K562 (cell line): ENCODE measurements around the gene FITM1. TPM values are rescaled to one million over a fixed set of nuclear protein-coding genes. Genes with fewer than 3 reads are reported as not detected.

ENCODE experiments used
- ADNP ChIP-seq: fragments of 200-800 bp; sonication (Bioruptor generic); IDR thresholded peaks from 2 replicates; pipeline ENCODE4 v1.6.1; 2016; ENCODE audit warnings: missing genetic modification characterization, missing compliant biosample characterization
- ARHGAP35 ChIP-seq: fragments of 450-650 bp; IDR thresholded peaks from 2 replicates; pipeline ENCODE4 v1.6.1; 2018; ENCODE audit not compliant: partially characterized antibody
- ASH1L ChIP-seq: fragments of 450-650 bp; IDR thresholded peaks from 2 replicates; pipeline ENCODE4 v1.6.1; 2018; ENCODE audit warnings: borderline replicate concordance, mild to moderate bottlenecking, low read depth; ENCODE audit not compliant: partially characterized antibody
- CXXC5 ChIP-seq: fragments of 250-450 bp; sonication (Bioruptor Pico); IDR thresholded peaks from 2 replicates; pipeline ENCODE4 v1.8.0; 2022; ENCODE audit warnings: inconsistent platforms, mild to moderate bottlenecking, moderate library complexity
- DMBX1 ChIP-seq: fragments of 250-450 bp; sonication (Bioruptor Pico); IDR thresholded peaks from 2 replicates; pipeline ENCODE4 v1.8.0; 2022; ENCODE audit warnings: inconsistent platforms, mild to moderate bottlenecking, moderate library complexity, borderline replicate concordance
- DNMT1 ChIP-seq: fragments of 450-650 bp; IDR thresholded peaks from 2 replicates; pipeline ENCODE4 v1.6.1; 2016; ENCODE audit warnings: antibody characterized with exemption, mild to moderate bottlenecking
- HDAC2 ChIP-seq: fragments of 450-650 bp; IDR thresholded peaks from 2 replicates; pipeline ENCODE4 v1.6.1; 2016; ENCODE audit warnings: mild to moderate bottlenecking
- HDAC3 ChIP-seq: fragments of 450-650 bp; IDR thresholded peaks from 2 replicates; pipeline ENCODE4 v1.6.1; 2018; ENCODE audit warnings: borderline replicate concordance, mild to moderate bottlenecking, moderate library complexity; ENCODE audit not compliant: partially characterized antibody
- KAT2B ChIP-seq: IDR thresholded peaks from one replicate; pipeline ENCODE4 v1.6.1; 2012; ENCODE audit warnings: low read depth, mild to moderate bottlenecking, control low read depth, inconsistent platforms, low read length, moderate library complexity
- KAT7 ChIP-seq: sonication (generic); formaldehyde crosslinking; IDR thresholded peaks from 2 replicates; pipeline ENCODE4 v1.8.0; 2022; ENCODE audit warnings: missing genetic modification reagents, mild to moderate bottlenecking, borderline replicate concordance
- LARP7 ChIP-seq: fragments of 450-650 bp; IDR thresholded peaks from 2 replicates; pipeline ENCODE4 v1.6.1; 2016
- PHB ChIP-seq: fragments of 250-450 bp; sonication (Bioruptor Pico); IDR thresholded peaks from 2 replicates; pipeline ENCODE4 v1.5.0; 2021
- RB1 ChIP-seq: fragments of 450-650 bp; IDR thresholded peaks from 2 replicates; pipeline ENCODE4 v1.6.1; 2017; ENCODE audit warnings: low read depth, mild to moderate bottlenecking
- SREBF1 ChIP-seq: fragments of 150-350 bp; IDR thresholded peaks from 2 replicates; pipeline ENCODE4 v1.6.1; 2014; ENCODE audit warnings: antibody characterized with exemption, low read depth, low read length, borderline replicate concordance
- ZFX ChIP-seq: sonication (generic); formaldehyde crosslinking; IDR thresholded peaks from 2 replicates; pipeline ENCODE4 v1.8.0; 2022; ENCODE audit warnings: mild to moderate bottlenecking, missing genetic modification reagents, moderate library complexity
- ZNF23 ChIP-seq: fragments of 250-450 bp; sonication (Bioruptor Pico); IDR thresholded peaks from 2 replicates; pipeline ENCODE4 v1.4.0; 2020; ENCODE audit warnings: mild to moderate bottlenecking
- ZNF239 ChIP-seq: fragments of 250-450 bp; sonication (Bioruptor Pico); IDR thresholded peaks from 2 replicates; pipeline ENCODE4 v1.4.0; 2020; ENCODE audit warnings: mild to moderate bottlenecking
- ZNF316 ChIP-seq: fragments of 450-650 bp; IDR thresholded peaks from 2 replicates; pipeline ENCODE4 v1.6.1; 2016
- ZNF431 ChIP-seq: sonication (generic); formaldehyde crosslinking; IDR thresholded peaks from 2 replicates; pipeline ENCODE4 v1.8.0; 2022; ENCODE audit warnings: mild to moderate bottlenecking, missing genetic modification reagents
- ZNF644 ChIP-seq: fragments of 200-800 bp; sonication (Bioruptor generic); IDR thresholded peaks from 2 replicates; pipeline ENCODE4 v1.6.1; 2016; ENCODE audit warnings: low read depth, missing genetic modification characterization, missing compliant biosample characterization
- ZNF764 ChIP-seq: fragments of 250-450 bp; sonication (Bioruptor Pico); IDR thresholded peaks from 2 replicates; pipeline ENCODE4 v1.4.0; 2020; ENCODE audit warnings: low read depth, mild to moderate bottlenecking, moderate library complexity
- polyA plus RNA-seq, 8 experiments: library from polyadenylated mRNA; depleted of rRNA in 4 of 8; stranded (reverse) in 5 of 8; unstranded in 3 of 8; fragments of >200 nt; fragmentation: Nextera tagmentation in 2 of 8; fragmentation: Illumina TruSeq in 1 of 8; extraction: Ambion mirVana in 2 of 8; extraction: Trizol in 1 of 8; gene quantifications; 2 replicates each; pipeline versions ENCODE4 v1.2.1 to v1.2.3, GENCODE V29; 2011 to 2014; ENCODE audit warnings: inconsistent platforms in 1 of 8, missing spikeins in 1 of 8
- total RNA-seq, 7 experiments: library from RNA; depleted of rRNA in 6 of 7; stranded (reverse); fragments of >200 nt in 6 of 7; fragmentation: Illumina TruSeq in 2 of 7; extraction: Trizol in 2 of 7; gene quantifications; 2 replicates each; pipeline versions ENCODE4 v1.2.1 to v1.2.3, GENCODE V29; 2011 to 2021; ENCODE audit warnings: low replicate concordance in 1 of 7
- TF ChIP-seq, protein P1 (sequence below): sonication (generic); formaldehyde crosslinking; IDR thresholded peaks from 2 replicates; pipeline ENCODE4 v1.5.0; 2020; ENCODE audit warnings: missing genetic modification reagents
- TF ChIP-seq, protein P2 (sequence below): IDR thresholded peaks from 2 replicates; pipeline ENCODE4 v1.6.1; 2011; ENCODE audit warnings: borderline replicate concordance, low read depth, mild to moderate bottlenecking, moderate library complexity, low read length; ENCODE audit not compliant: insufficient read depth, poor library complexity, severe bottlenecking
- TF ChIP-seq, protein P3 (sequence below): fragments of 250-450 bp; sonication (Bioruptor Pico); IDR thresholded peaks from 2 replicates; pipeline ENCODE4 v1.8.0; 2022; ENCODE audit warnings: inconsistent platforms
- TF ChIP-seq, protein P4 (sequence below): sonication (generic); formaldehyde crosslinking; IDR thresholded peaks from 2 replicates; pipeline ENCODE4 v1.8.0; 2022; ENCODE audit warnings: missing genetic modification reagents, mild to moderate bottlenecking, borderline replicate concordance

Gene FITM1
- total and polyA plus RNA-seq, 9 of the 15 experiments (the other 6 are each of a cell fraction or from before 2014, with no cell fraction given) = 0.09 to 0.20 TPM; not detected in 7

DNA sequence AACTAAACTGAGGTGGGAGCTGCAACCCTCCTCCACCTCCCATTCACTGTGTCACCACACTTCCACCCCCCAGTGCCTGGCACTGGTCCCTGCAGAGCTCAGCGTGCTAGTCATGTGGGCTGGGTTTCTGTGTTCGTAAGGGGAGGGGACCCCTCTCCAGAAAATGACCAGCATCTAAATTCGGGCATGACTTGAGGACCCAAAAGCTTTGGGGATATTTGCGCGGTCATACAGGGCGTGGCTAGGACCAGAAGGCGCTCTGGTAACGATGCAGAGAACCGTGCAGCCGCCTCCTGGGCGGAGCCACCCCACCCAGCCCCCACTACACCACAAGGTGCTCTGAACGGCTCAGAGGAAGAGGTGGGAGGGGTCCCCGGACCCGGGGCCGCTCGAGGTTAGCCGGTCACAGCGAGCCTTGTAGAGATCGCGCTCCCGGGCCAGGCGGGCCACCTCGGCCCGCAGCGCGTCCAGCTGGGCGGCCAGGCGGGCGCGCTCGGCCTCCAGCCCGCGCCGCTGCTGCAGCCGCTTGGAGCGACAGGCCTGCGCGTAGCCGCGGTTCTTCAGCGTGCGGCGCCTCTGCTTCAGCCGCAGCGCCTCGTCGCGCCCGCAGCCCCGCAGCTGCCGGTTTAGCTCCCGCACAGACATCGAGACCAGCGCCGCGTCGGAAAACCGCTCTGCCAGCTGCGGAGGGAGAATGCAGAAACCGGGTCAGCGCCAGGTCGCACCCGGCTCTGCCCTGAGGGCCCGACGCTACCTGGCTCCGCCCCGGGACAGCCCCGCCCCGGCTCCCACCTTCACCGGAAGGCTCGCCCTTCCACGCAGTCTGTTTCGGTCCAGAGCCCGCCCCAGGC, 49.3 kb upstream of the FITM1 start (continued):
- TF ChIP-seq SREBF1 = no peak
- no peak for TF ChIP-seq ASH1L
- no peak for TF ChIP-seq PHB (CRISPR knock-in tag)
- no peak for TF ChIP-seq ARHGAP35
- TF ChIP-seq LARP7 = no peak
- TF ChIP-seq ZNF764 (CRISPR knock-in tag) = no peak
- no peak for TF ChIP-seq HDAC2
- no peak for TF ChIP-seq HDAC3
- TF ChIP-seq, protein P1, sequence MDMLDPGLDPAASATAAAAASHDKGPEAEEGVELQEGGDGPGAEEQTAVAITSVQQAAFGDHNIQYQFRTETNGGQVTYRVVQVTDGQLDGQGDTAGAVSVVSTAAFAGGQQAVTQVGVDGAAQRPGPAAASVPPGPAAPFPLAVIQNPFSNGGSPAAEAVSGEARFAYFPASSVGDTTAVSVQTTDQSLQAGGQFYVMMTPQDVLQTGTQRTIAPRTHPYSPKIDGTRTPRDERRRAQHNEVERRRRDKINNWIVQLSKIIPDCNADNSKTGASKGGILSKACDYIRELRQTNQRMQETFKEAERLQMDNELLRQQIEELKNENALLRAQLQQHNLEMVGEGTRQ (CRISPR knock-in tag) = no peak
- peak; percentile 82 for TF ChIP-seq ZFX (CRISPR knock-in tag)
- TF ChIP-seq, protein P2, sequence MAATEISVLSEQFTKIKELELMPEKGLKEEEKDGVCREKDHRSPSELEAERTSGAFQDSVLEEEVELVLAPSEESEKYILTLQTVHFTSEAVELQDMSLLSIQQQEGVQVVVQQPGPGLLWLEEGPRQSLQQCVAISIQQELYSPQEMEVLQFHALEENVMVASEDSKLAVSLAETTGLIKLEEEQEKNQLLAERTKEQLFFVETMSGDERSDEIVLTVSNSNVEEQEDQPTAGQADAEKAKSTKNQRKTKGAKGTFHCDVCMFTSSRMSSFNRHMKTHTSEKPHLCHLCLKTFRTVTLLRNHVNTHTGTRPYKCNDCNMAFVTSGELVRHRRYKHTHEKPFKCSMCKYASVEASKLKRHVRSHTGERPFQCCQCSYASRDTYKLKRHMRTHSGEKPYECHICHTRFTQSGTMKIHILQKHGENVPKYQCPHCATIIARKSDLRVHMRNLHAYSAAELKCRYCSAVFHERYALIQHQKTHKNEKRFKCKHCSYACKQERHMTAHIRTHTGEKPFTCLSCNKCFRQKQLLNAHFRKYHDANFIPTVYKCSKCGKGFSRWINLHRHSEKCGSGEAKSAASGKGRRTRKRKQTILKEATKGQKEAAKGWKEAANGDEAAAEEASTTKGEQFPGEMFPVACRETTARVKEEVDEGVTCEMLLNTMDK = no peak
- no peak for TF ChIP-seq ZNF239 (CRISPR knock-in tag)
- TF ChIP-seq DNMT1 = no peak
- no peak for TF ChIP-seq ADNP (tag)
- TF ChIP-seq, protein P3, sequence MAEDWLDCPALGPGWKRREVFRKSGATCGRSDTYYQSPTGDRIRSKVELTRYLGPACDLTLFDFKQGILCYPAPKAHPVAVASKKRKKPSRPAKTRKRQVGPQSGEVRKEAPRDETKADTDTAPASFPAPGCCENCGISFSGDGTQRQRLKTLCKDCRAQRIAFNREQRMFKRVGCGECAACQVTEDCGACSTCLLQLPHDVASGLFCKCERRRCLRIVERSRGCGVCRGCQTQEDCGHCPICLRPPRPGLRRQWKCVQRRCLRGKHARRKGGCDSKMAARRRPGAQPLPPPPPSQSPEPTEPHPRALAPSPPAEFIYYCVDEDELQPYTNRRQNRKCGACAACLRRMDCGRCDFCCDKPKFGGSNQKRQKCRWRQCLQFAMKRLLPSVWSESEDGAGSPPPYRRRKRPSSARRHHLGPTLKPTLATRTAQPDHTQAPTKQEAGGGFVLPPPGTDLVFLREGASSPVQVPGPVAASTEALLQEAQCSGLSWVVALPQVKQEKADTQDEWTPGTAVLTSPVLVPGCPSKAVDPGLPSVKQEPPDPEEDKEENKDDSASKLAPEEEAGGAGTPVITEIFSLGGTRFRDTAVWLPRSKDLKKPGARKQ (CRISPR knock-in tag) = no peak
- no peak for TF ChIP-seq ZNF431 (CRISPR knock-in tag)
- peak; percentile 70; the same call in 1 of the 2 replicates for TF ChIP-seq CXXC5 (CRISPR knock-in tag)
- TF ChIP-seq RB1 = peak; percentile 81
- TF ChIP-seq KAT7 (CRISPR knock-in tag) = no peak
- TF ChIP-seq DMBX1 (CRISPR knock-in tag) = no peak
- TF ChIP-seq KAT2B = no peak
- TF ChIP-seq, protein P4, sequence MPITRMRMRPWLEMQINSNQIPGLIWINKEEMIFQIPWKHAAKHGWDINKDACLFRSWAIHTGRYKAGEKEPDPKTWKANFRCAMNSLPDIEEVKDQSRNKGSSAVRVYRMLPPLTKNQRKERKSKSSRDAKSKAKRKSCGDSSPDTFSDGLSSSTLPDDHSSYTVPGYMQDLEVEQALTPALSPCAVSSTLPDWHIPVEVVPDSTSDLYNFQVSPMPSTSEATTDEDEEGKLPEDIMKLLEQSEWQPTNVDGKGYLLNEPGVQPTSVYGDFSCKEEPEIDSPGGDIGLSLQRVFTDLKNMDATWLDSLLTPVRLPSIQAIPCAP (CRISPR knock-in tag) = no peak
- TF ChIP-seq ZNF23 (CRISPR knock-in tag) = no peak
- peak; percentile 24; the same call in 1 of the 2 replicates for TF ChIP-seq ZNF316
- no peak for TF ChIP-seq ZNF644 (tag)
